K562 (cell line): ENCODE data around the gene MED13L.

Experiments used
- ATF6 ChIP-seq: sonication (generic); formaldehyde crosslinking; IDR thresholded peaks from 2 replicates; pipeline ENCODE4 v1.4.0; 2020; ENCODE audit warnings: mild to moderate bottlenecking, missing genetic modification reagents
- EP300 ChIP-seq: IDR thresholded peaks from 2 replicates; pipeline ENCODE4 v1.6.1; 2012; ENCODE audit warnings: low read length, improper control_type of control experiment
- HDAC2 ChIP-seq: fragments of 450-650 bp; IDR thresholded peaks from 2 replicates; pipeline ENCODE4 v1.6.1; 2016; ENCODE audit warnings: mild to moderate bottlenecking
- NKRF ChIP-seq: fragments of 450-650 bp; IDR thresholded peaks from 2 replicates; pipeline ENCODE4 v1.6.1; 2016; ENCODE audit warnings: borderline replicate concordance
- POLR2A ChIP-seq: fragments of 450-650 bp; conservative IDR thresholded peaks from 2 replicates; pipeline ENCODE4 v1.6.1; 2016
- POLR2AphosphoS5 ChIP-seq: IDR thresholded peaks from 2 replicates; pipeline ENCODE4 v1.6.1; 2011; ENCODE audit warnings: mild to moderate bottlenecking, low read depth, low read length, moderate library complexity; ENCODE audit not compliant: control insufficient read depth, insufficient read depth
- TAF7 ChIP-seq: fragments of 450-650 bp; IDR thresholded peaks from 2 replicates; pipeline ENCODE4 v1.6.1; 2016; ENCODE audit warnings: missing genetic modification characterization, missing compliant biosample characterization
- TCF7L2 ChIP-seq: fragments of 150-350 bp; IDR thresholded peaks from 2 replicates; pipeline ENCODE4 v1.6.1; 2016; ENCODE audit warnings: low read depth, mild to moderate bottlenecking, low read length, moderate library complexity
- U2AF1 ChIP-seq: fragments of 200-400 bp; formaldehyde crosslinking; optimal IDR thresholded peaks from 2 replicates; pipeline ENCODE3; 2017; ENCODE audit warnings: mild to moderate bottlenecking, low read depth, low read length, moderate library complexity
- TF ChIP-seq, protein P1 (sequence below): sonication (generic); formaldehyde crosslinking; IDR thresholded peaks from 2 replicates; pipeline ENCODE4 v1.8.0; 2022; ENCODE audit warnings: mild to moderate bottlenecking, missing genetic modification reagents

DNA sequence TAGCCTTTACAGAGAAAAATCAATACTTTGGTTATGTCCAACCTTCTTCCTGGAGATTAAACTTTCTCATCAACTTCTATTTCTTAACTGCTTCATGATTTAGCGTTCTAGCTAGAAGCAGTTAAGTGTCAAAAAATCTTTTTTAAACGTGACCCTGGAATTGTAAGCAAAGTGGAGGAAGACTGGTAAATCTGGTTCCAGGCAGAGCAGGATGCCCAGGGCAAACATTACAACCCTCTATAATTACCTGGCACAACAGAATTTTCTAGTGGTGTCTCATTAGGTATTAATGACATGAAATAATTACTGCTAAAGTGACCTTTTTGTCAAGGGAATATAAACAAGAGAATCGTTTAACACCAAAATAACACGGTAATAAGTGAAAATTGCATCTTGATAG lies 320.8 kb downstream of the MED13L start:
- no peak for TF ChIP-seq POLR2A
- TF ChIP-seq, protein P1, sequence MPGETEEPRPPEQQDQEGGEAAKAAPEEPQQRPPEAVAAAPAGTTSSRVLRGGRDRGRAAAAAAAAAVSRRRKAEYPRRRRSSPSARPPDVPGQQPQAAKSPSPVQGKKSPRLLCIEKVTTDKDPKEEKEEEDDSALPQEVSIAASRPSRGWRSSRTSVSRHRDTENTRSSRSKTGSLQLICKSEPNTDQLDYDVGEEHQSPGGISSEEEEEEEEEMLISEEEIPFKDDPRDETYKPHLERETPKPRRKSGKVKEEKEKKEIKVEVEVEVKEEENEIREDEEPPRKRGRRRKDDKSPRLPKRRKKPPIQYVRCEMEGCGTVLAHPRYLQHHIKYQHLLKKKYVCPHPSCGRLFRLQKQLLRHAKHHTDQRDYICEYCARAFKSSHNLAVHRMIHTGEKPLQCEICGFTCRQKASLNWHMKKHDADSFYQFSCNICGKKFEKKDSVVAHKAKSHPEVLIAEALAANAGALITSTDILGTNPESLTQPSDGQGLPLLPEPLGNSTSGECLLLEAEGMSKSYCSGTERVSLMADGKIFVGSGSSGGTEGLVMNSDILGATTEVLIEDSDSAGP (CRISPR knock-in tag) = no peak
- TF ChIP-seq NKRF = no peak
- no peak for TF ChIP-seq U2AF1
- TF ChIP-seq POLR2AphosphoS5 = no peak
- TF ChIP-seq ATF6 (CRISPR knock-in tag) = no peak
- TF ChIP-seq TAF7 (tag) = no peak
- TF ChIP-seq EP300 = no peak
- TF ChIP-seq HDAC2 = no peak
- TF ChIP-seq TCF7L2 = no peak
